Memory B cell (primary cell): Measurements from ENCODE around the gene MUSK.

Source experiments
- ATAC-seq: fragments of 150-1000 bp; cut with Tn5 transposase; 2 replicates; pipeline ENCODE4 v1.10.0; 2021; ENCODE audit warnings: low read depth, mild to moderate bottlenecking, moderate library complexity
- DNase-seq, 2 donors: peaks; one replicate each; pipeline ENCODE4 v3.0.0; 2022; ENCODE audit warnings: low spot score in 2 of 2
- H3K27ac Mint-ChIP-seq: one replicate; pipeline ENCODE4 v1.8.0; 2022; ENCODE audit warnings: mild to moderate bottlenecking, moderate library complexity, mixed read lengths
- H3K27me3 Mint-ChIP-seq: one replicate; pipeline ENCODE4 v1.8.0; 2022; ENCODE audit warnings: mixed read lengths
- H3K36me3 Mint-ChIP-seq: one replicate; pipeline ENCODE4 v1.8.0; 2022; ENCODE audit warnings: mild to moderate bottlenecking, mixed read lengths
- H3K4me1 Mint-ChIP-seq: one replicate; pipeline ENCODE4 v1.8.0; 2022; ENCODE audit warnings: mixed read lengths
- H3K4me3 Mint-ChIP-seq: one replicate; pipeline ENCODE4 v1.8.0; 2022; ENCODE audit warnings: mild to moderate bottlenecking, moderate library complexity, mixed read lengths
- H3K9me3 Mint-ChIP-seq: one replicate; pipeline ENCODE4 v1.8.0; 2022; ENCODE audit warnings: mixed read lengths

MUSK gene

GRCh38 chr9:110847671-110848070 is 179.1 kb downstream of the MUSK start:
- Mint-ChIP-seq H3K27me3 (peaks cover 3% of the 10 kb centered on the region), H3K4me1 (no peaks in the 10 kb centered on the region), H3K9me3 (peaks cover 4% of the 10 kb centered on the region), H3K36me3 (no peaks in the 10 kb centered on the region), H3K27ac (no peak overlapping the region), H3K4me3 (no peak overlapping the region)
- no peak for ATAC-seq
- no peak for DNase-seq

- no peak overlapping the region for H3K4me3 Mint-ChIP-seq
- H3K27me3 Mint-ChIP-seq: no peaks in the 10 kb centered on the region
- no peaks in the 10 kb centered on the region for H3K36me3 Mint-ChIP-seq
- H3K4me1 Mint-ChIP-seq: no peaks in the 10 kb centered on the region
- H3K9me3 Mint-ChIP-seq: peaks cover 4% of the 10 kb centered on the region
- ATAC-seq (no peak), DNase-seq (no peak)
- no peak overlapping the region for H3K27ac Mint-ChIP-seq
Observed at GRCh38 chr9:110850401-110851135, 182.0 kb downstream of the MUSK start.
